WTC11 (cell line): Measurements from ENCODE around the gene UQCC2.

ENCODE experiments used
- ATF2 ChIP-seq: sonication (generic); formaldehyde crosslinking; IDR thresholded peaks from 2 replicates; pipeline ENCODE4 v1.8.1; 2022; ENCODE audit warnings: low read depth, missing genetic modification reagents, borderline replicate concordance
- CTCF ChIP-seq: fragments of 200-600 bp; IDR thresholded peaks from 2 replicates; pipeline ENCODE4 v1.8.0; 2022; ENCODE audit warnings: antibody characterized with exemption
- NR1H2 ChIP-seq: sonication (generic); formaldehyde crosslinking; IDR thresholded peaks from 2 replicates; pipeline ENCODE4 v1.9.0; 2021; ENCODE audit warnings: mild to moderate bottlenecking, moderate library complexity, missing genetic modification reagents
- NR2C2 ChIP-seq: sonication (generic); formaldehyde crosslinking; IDR thresholded peaks from 2 replicates; pipeline ENCODE4 v1.8.0; 2022; ENCODE audit warnings: mild to moderate bottlenecking, missing genetic modification reagents
- USF2 ChIP-seq: sonication (generic); formaldehyde crosslinking; IDR thresholded peaks from 2 replicates; pipeline ENCODE4 v1.8.1; 2023; ENCODE audit warnings: mild to moderate bottlenecking, missing genetic modification reagents, moderate library complexity
- ZNF121 ChIP-seq: sonication (generic); formaldehyde crosslinking; IDR thresholded peaks from 2 replicates; pipeline ENCODE4 v1.8.0; 2023; ENCODE audit warnings: missing genetic modification reagents

- TF ChIP-seq CTCF (no peak), ZNF121 (no peak), NR1H2 (CRISPR knock-in tag) (no peak), NR2C2 (no peak), ATF2 (CRISPR knock-in tag) (no peak), USF2 (no peak)
These were observed 20.3 kb upstream of the UQCC2 start for GRCh38 chr6:33731751-33732282.
